ENCODE results near the gene ZNF280B. TPM values are rescaled to one million over a fixed set of nuclear protein-coding genes. Genes with fewer than 3 reads are reported as not detected.
"Not testable (repeated sequence)": the region's sequence is repeated elsewhere in the genome, so short reads cannot be mapped to it uniquely, and the experiment has no call there.

Gene ZNF280B
- total and polyA plus RNA-seq, 2 of the 13 experiments (the other 11 are each of a cell fraction or from before 2014, with no cell fraction given), result 3.7 to 3.9 TPM

DNA sequence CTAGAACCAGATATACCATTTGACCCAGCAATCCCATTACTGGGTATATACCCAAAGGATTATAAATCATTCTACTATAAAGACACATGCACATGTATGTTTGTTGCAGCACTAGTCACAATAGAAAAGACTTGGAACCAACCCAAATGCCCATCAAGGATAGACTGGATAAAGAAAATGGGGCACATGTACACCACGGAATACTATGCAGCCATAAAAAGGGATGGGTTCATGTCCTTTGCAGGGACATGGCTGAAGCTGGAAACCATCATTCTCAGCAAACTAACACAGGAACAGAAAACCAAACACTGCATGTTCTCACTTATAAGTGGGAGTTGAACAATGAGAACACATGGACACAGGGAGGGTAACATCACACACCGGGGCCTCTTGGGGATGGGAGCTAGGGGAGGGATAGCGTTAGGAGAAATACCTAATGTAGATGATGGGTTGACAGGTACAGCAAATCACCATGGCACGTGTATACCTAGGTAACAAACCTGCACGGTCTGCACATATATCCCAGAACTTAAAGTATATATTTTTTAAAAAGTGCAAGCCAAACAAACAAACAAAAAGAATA, 64.4 kb downstream of the ZNF280B start:
- FAIRE-seq; in situ Hi-C loops (cut with HindIII; ENCODE audit: extremely low pct_ligation_motif_present, low pct_unique_long_range_greater_than_20kb); ATAC-seq; H3K4me1 ChIP-seq (ENCODE audit: insufficient read depth, low read length); H3K4me2 ChIP-seq (ENCODE audit: low read depth, low read length); intact Hi-C loops (cut with micrococcal nuclease; ENCODE audit: unreplicated experiment); H3K9me3 ChIP-seq (ENCODE audit: low read length); BruUV-seq (replicated peaks); POLR2A ChIA-PET; DNase-seq (ENCODE audit: low spot score); H3K9ac ChIP-seq (ENCODE audit: insufficient read depth, low read depth, low read length); H3K36me3 ChIP-seq (replicated peaks in 1 of 2; ENCODE audit: control insufficient read depth in 1 of 2, insufficient read depth in 2 of 2, low read length in 2 of 2); H3K27ac ChIP-seq (ENCODE audit: extremely low read length, insufficient read depth, low read length); H4K20me1 ChIP-seq (ENCODE audit: insufficient read depth, low read length); H2AFZ ChIP-seq (ENCODE audit: low read length); H3K79me2 ChIP-seq (ENCODE audit: insufficient read depth, low read length); CTCF ChIA-PET (ENCODE audit: low intra/inter-chr PET ratio, low total read pairs); H3K4me3 ChIP-seq (replicated peaks in 1 of 3; ENCODE audit: insufficient read depth in 1 of 3, low read depth in 2 of 3, low read length in 3 of 3): not testable (repeated sequence)
- 29% methylated on average over 5 of the region's 5 CpGs for WGBS (ENCODE audit: low lambda C conversion rate)
- H3K27me3 ChIP-seq (ENCODE audit: control insufficient read depth in 1 of 2, insufficient read depth in 2 of 2, low read length in 2 of 2), result peaks cover 0 to 20% of the 10 kb centered on the region in 2 experiments; a peak in 1 of 5 replicates

DNA sequence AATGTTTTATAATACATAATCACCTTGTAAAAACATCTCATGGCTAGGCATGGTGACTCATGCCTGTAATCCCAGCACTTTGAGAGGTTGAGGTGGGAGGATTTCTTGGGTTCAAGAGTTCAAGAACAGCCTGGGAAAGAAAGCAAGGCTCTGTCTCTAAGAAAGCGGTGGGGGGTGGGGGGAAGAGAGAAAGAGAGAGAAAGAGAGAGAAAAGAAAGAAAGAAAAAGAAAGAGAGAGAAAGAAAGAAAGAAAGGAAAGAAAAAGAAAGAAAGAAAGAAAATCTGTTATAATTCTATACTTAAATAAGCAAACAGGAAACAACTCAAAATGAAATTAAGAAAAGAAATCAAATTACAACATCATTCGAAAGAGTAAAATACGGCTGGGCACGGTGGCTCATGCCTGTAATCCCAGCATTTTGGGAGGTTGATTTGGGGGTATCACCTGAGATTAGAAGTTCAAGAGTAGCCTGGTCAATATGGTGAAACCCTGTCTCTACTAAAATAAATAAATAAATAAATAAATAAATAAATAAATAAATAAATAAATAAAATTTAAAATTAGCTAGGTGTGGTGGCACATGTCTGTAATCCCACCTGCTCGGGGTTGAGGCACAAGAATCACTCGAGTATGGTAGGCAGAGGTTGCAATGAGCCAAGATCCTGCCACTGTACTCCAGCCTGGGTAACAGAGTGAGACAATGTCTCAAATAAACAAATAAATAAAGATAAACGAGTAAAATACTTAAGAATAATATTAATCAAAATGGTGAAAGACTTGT, 65.4 kb downstream of the ZNF280B start:
- Histone ChIP-seq H3K79me2 (ENCODE audit: insufficient read depth, low read length) (no peaks in the 10 kb centered on the region), H3K4me1 (ENCODE audit: insufficient read depth, low read length) (peaks cover 8% of the 10 kb centered on the region; the same call in 1 of the 2 replicates), H3K4me3 (replicated peaks in 1 of 3; ENCODE audit: insufficient read depth in 1 of 3, low read depth in 2 of 3, low read length in 3 of 3) (no peak overlapping the region), H3K9ac (ENCODE audit: insufficient read depth, low read depth, low read length) (no peak overlapping the region), H3K4me2 (ENCODE audit: low read depth, low read length) (no peak overlapping the region), H3K27me3 (ENCODE audit: control insufficient read depth in 1 of 2, insufficient read depth in 2 of 2, low read length in 2 of 2) (peaks cover 0 to 20% of the 10 kb centered on the region in 2 experiments; a peak in 1 of 5 replicates), H2AFZ (ENCODE audit: low read length) (no peak overlapping the region), H3K27ac (ENCODE audit: extremely low read length, insufficient read depth, low read length) (no peak overlapping the region), H4K20me1 (ENCODE audit: insufficient read depth, low read length) (no peaks in the 10 kb centered on the region), H3K36me3 (replicated peaks in 1 of 2; ENCODE audit: control insufficient read depth in 1 of 2, insufficient read depth in 2 of 2, low read length in 2 of 2) (no peaks in the 10 kb centered on the region), H3K9me3 (ENCODE audit: low read length) (no peaks in the 10 kb centered on the region)
- no TSS peak for BruUV-seq (replicated peaks)
- in situ Hi-C loops (cut with HindIII; ENCODE audit: extremely low pct_ligation_motif_present, low pct_unique_long_range_greater_than_20kb) (no loop called here), intact Hi-C loops (cut with micrococcal nuclease; ENCODE audit: unreplicated experiment) (no loop called here)
- ChIA-PET POLR2A (no interaction called here), CTCF (ENCODE audit: low intra/inter-chr PET ratio, low total read pairs) (no interaction called here)
- ATAC-seq (no peak), FAIRE-seq (no peak), DNase-seq (ENCODE audit: low spot score) (no peak)
- WGBS (ENCODE audit: low lambda C conversion rate), result 40% methylated on average over 7 of the region's 7 CpGs
- TF ChIP-seq, protein P1, sequence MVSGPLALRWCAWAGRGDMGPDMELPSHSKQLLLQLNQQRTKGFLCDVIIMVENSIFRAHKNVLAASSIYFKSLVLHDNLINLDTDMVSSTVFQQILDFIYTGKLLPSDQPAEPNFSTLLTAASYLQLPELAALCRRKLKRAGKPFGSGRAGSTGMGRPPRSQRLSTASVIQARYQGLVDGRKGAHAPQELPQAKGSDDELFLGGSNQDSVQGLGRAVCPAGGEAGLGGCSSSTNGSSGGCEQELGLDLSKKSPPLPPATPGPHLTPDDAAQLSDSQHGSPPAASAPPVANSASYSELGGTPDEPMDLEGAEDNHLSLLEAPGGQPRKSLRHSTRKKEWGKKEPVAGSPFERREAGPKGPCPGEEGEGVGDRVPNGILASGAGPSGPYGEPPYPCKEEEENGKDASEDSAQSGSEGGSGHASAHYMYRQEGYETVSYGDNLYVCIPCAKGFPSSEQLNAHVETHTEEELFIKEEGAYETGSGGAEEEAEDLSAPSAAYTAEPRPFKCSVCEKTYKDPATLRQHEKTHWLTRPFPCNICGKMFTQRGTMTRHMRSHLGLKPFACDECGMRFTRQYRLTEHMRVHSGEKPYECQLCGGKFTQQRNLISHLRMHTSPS (CRISPR knock-in tag; IDR thresholded peaks at IDR 0.05; ENCODE audit: low read depth), result no peak
- TF ChIP-seq, protein P2, sequence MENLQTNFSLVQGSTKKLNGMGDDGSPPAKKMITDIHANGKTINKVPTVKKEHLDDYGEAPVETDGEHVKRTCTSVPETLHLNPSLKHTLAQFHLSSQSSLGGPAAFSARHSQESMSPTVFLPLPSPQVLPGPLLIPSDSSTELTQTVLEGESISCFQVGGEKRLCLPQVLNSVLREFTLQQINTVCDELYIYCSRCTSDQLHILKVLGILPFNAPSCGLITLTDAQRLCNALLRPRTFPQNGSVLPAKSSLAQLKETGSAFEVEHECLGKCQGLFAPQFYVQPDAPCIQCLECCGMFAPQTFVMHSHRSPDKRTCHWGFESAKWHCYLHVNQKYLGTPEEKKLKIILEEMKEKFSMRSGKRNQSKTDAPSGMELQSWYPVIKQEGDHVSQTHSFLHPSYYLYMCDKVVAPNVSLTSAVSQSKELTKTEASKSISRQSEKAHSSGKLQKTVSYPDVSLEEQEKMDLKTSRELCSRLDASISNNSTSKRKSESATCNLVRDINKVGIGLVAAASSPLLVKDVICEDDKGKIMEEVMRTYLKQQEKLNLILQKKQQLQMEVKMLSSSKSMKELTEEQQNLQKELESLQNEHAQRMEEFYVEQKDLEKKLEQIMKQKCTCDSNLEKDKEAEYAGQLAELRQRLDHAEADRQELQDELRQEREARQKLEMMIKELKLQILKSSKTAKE (CRISPR knock-in tag; IDR thresholded peaks at IDR 0.05; ENCODE audit: borderline replicate concordance), result no peak
- TF ChIP-seq, protein P3, sequence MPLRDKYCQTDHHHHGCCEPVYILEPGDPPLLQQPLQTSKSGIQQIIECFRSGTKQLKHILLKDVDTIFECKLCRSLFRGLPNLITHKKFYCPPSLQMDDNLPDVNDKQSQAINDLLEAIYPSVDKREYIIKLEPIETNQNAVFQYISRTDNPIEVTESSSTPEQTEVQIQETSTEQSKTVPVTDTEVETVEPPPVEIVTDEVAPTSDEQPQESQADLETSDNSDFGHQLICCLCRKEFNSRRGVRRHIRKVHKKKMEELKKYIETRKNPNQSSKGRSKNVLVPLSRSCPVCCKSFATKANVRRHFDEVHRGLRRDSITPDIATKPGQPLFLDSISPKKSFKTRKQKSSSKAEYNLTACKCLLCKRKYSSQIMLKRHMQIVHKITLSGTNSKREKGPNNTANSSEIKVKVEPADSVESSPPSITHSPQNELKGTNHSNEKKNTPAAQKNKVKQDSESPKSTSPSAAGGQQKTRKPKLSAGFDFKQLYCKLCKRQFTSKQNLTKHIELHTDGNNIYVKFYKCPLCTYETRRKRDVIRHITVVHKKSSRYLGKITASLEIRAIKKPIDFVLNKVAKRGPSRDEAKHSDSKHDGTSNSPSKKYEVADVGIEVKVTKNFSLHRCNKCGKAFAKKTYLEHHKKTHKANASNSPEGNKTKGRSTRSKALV (CRISPR knock-in tag; IDR thresholded peaks at IDR 0.05), result no peak
- TF ChIP-seq ZNF562 (CRISPR knock-in tag; IDR thresholded peaks at IDR 0.05; ENCODE audit: borderline replicate concordance) (no peak), ONECUT2 (CRISPR knock-in tag; IDR thresholded peaks at IDR 0.05) (no peak), GABPB1 (CRISPR knock-in tag; IDR thresholded peaks at IDR 0.05) (no peak), ZNF496 (CRISPR knock-in tag; IDR thresholded peaks at IDR 0.05; ENCODE audit: insufficient replicate concordance) (no peak), FOXO1 (CRISPR knock-in tag; IDR thresholded peaks at IDR 0.05) (no peak), RAD51 (IDR thresholded peaks at IDR 0.05; ENCODE audit: borderline replicate concordance) (no peak)

All from HepG2 (cell line).